Subcutaneous adipose tissue (tissue), 4 donors: Measurements from ENCODE around the gene IQUB. TPM values are rescaled to one million over a fixed set of nuclear protein-coding genes. Genes with fewer than 3 reads are reported as not detected.

Experiments
- total RNA-seq, 4 donors: library from RNA; depleted of rRNA; stranded (reverse); fragments of >200 nt; gene quantifications; one replicate each; pipeline ENCODE4 v1.1.0, GENCODE V29; 2016
- TF ChIP-seq, protein P1 (sequence below): fragments of 450-650 bp; IDR thresholded peaks from one replicate; pipeline ENCODE4 v1.5.1; 2016; ENCODE audit warnings: low read depth, mild to moderate bottlenecking, control low read depth, antibody characterized with exemption, moderate library complexity

The IQUB gene
- total RNA-seq, 4 donors from 2014 or later = 0.38 to 1.1 (median 0.51) TPM; not detected in 1

DNA sequence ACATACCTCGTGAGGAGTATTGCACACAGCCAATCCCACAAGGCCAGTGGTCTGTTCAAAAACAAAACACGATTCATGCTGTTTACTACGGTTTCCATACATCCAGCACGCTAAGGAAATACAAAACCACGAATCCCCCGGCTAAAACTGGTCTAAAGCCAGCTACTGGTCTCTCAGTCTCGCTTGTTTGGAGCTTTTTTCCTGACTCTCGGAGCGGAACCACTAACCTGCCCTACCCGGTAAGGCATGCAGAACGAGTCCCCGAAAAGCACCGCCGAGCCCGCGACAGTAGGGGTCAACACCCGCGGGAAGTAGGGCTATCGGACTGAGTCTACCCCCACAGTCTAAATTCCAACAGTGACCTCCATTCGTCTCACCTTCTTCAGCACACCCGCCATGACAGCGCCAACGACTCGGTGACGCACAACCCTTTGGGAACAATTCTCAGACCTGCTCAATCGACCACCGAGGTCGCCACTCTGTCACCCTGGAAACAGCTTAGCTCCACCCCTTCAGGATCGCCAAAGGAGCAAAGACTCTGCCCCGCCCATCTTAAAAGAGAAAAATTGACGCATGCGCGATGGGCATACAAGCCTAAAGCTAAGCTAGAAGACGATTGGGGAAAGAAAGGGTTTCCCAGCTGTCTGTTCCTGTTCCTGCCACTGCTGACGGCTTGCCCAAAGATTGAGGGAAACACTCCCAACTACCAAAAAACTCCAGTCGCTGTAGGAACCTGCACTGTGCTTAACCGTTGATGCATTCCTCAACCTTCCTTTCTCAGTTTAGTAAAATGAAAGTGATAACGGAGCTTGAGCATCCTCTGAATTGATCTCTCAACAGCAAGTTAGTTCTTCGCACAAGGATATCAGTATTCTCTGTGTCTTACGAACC lies 23.2 kb upstream of the IQUB start, which contains the start of gene NDUFA5:
NDUFA5 (minus strand) TSS at position 421 of the 891 bp plus-strand sequence; CDS start at position 398, 23 bp downstream.
- TF ChIP-seq, protein P1, sequence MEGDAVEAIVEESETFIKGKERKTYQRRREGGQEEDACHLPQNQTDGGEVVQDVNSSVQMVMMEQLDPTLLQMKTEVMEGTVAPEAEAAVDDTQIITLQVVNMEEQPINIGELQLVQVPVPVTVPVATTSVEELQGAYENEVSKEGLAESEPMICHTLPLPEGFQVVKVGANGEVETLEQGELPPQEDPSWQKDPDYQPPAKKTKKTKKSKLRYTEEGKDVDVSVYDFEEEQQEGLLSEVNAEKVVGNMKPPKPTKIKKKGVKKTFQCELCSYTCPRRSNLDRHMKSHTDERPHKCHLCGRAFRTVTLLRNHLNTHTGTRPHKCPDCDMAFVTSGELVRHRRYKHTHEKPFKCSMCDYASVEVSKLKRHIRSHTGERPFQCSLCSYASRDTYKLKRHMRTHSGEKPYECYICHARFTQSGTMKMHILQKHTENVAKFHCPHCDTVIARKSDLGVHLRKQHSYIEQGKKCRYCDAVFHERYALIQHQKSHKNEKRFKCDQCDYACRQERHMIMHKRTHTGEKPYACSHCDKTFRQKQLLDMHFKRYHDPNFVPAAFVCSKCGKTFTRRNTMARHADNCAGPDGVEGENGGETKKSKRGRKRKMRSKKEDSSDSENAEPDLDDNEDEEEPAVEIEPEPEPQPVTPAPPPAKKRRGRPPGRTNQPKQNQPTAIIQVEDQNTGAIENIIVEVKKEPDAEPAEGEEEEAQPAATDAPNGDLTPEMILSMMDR = no peak

DNA sequence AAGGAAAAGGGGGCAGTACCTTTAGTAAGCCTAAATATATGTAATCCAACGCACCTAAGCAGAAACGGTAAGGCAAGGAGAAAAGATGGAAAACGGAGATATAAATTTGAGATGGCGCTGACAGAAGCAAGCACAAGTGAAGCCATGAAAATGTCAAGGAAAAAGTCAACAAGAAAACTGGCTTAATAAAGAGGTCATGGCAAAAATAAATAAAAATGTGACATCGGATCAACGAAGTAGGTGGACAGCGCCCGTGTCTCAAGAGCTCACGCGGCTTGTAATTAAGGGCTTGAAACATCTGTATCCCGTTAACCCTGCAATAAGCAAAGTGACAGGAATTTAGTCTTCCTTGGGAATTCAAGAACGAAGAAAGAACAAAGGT lies 22.6 kb upstream of the IQUB start:
- TF ChIP-seq, protein P1 = no peak

DNA sequence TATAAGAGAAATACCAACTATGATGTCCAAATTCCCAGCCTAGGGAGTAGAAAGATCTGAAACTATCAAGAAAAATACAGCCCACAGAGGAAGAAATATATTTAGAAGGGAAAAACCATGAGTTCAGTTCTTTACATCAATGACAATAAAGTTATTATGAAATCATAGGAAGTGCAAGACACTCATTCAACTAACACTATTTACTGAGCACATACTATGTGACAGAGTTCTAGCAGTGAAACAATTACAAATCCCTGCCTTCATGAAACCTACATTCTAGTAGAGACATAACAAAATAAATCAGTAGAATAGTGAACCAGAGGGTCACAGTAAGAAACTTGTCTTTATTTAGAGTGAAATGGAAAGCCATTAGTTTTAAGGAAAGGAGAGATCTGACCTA lies 21.1 kb upstream of the IQUB start:
- TF ChIP-seq, protein P1 = no peak

DNA sequence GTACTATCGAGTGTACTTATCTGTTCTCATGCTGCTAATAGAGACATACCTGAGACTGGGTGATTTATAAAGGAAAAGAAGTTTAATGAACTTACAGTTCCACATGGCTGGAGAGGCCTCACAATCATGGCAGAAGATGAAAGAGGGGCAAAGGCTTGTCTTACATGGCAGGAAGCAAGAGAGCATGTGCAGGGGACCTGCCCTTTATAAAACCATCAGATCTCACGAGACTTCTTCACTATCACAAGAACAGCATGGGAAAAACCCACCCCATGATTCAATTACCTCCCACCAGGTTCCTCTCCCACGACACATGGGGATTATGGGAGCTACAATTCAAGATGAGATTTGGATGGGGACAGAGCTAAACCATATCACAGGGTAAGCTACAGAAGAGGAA lies 18.8 kb upstream of the IQUB start:
- TF ChIP-seq, protein P1 = no peak

DNA sequence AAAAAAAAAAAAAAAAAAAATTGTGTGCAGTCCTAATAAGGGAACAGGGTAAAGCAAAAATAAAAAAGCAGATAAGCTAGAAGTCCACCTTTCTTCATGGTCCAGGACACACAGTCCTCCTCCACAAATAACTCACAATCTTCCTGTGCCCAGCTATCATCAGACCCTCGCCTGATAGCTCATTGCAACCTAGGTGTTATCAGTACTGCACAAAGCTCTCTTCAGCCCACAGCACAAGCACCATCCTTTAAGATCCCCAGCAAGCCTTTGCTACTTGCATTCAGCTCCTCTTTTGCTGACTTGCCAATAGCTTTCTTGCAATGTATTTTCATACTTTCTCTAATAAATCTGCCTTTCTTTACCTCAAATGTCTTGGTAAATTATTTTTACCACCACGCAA lies 18.2 kb upstream of the IQUB start:
- TF ChIP-seq, protein P1 = no peak

DNA sequence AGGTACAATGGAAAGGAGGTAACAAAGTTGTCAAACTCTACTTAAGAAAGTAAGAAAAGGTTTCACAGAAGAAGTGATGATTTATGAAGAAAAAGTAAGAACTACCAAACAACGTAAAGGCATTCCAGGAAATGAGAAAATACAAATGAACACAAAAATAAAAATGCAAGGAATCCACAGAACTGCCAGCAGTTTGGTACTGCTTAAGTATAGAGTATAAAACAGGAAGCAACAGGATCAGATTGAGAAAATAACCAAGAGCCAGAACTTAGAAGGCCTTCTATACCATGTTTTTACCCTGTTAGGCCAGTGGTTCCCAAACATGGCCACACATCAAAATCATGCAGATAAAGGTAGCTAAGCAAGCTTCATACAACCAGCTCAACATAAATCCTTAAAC lies 14.0 kb upstream of the IQUB start:
- TF ChIP-seq, protein P1 = no peak

DNA sequence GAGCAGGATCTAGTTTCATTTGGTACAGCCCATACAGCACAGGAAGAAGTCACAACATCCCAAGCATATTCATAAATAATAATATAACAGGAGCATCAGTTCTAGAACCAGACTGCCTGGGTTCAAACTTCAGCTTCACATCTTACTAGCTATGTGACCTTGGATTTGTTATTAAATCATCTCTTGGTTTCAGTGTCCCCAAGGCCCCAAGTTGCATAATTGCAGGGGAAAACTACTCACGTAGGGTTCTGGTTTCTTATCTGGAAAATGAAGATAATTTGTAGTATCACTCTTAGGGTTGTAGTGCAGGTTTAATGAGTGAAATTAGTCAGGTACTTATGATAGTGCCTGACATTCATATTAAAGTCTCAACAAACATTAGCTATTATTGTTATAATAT lies 5.5 kb upstream of the IQUB start:
- TF ChIP-seq, protein P1 = no peak
